Stimulated activated CD4-positive, alpha-beta T cell treated with anti-CD3 and anti-CD28 coated beads, Interleukin-15, amount 100 ng/mL, for 48 hours (primary cell): ENCODE data around the gene NMRK2.
"Not testable (repeated sequence)": the region's sequence is repeated elsewhere in the genome, so short reads cannot be mapped to it uniquely, and the experiment has no call there.

Source experiments
- DNase-seq, 2 donors: peaks; one replicate each; pipeline ENCODE4 v3.0.0-alpha.2; 2020; ENCODE audit warnings: low read depth in 2 of 2

Gene NMRK2, protein sequence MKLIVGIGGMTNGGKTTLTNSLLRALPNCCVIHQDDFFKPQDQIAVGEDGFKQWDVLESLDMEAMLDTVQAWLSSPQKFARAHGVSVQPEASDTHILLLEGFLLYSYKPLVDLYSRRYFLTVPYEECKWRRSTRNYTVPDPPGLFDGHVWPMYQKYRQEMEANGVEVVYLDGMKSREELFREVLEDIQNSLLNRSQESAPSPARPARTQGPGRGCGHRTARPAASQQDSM

GRCh38 chr19:3932931-3933810, at the start of gene NMRK2:
Gene NMRK2 (plus strand): TSS chr19:3933069. CDS start chr19:3933672, 603 bp downstream.
- DNase-seq = no peak

GRCh38 chr19:3890591-3890990, 42.3 kb upstream of the NMRK2 start:
- DNase-seq = no peak

GRCh38 chr19:3893509-3894179, 39.2 kb upstream of the NMRK2 start:
- DNase-seq = no peak

DNA sequence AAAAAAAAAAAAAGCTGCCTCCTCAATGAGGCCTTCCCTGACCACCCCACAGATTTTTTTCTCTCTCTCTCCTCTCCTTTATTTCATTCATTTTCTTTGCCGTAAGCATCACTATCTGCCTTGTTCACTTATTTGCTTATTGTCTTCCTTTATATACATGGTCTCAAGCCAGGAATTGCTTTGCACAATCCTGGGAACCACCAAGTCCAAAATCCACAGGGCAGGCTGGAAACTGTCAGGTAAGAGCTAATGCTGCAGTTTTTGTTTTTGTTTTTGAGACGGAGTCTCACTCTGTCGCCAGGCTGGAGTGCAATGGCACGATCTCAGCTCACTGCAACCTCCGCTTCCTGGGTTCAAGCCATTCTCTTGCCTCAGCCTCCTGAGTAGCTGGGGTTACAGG, 37.9 kb upstream of the NMRK2 start:
- not testable (repeated sequence) for DNase-seq

DNA sequence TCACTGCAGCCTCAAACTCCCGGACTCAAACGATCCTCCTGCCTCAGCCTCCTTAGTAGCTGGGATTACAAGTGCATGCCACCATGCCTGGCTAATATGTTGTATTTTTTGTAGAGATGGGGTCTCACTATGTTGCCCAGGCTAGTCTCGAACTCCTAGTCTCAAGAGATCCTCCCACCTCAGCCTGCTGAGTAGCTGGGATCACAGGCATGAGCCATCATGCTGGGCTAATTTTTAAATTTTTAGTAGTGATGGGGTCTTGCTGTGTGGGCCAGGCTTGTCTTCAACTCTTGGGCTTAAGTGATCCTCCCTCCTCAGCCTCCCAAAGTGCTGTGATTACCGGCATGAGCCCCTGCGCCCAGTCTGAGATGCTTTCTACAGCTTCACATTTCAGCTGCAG, 37.1 kb upstream of the NMRK2 start:
- no peak for DNase-seq

GRCh38 chr19:3897936-3898335, 34.9 kb upstream of the NMRK2 start:
- DNase-seq = no peak

DNA sequence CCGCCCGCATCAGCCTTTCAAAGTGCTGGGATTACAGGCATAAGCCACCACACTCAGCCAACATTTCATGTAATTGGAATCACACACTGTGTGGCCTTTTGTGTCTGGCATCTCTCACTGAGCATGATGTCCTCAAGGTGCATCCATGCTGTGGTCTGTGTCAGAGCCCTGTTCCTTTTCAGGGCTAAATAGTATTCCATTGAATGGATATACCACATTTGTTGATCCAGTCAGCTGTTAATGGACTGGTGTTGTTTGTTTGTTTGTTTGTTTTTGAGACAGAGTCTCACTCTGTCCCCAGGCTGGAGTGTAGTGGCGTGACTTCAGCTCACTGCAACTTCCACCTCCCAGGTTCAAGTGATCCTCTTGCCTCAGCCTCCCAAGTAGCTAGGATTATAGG, 34.4 kb upstream of the NMRK2 start:
- no peak for DNase-seq

- no peak for DNase-seq
Observed at GRCh38 chr19:3899531-3900294, 33.2 kb upstream of the NMRK2 start.

DNA sequence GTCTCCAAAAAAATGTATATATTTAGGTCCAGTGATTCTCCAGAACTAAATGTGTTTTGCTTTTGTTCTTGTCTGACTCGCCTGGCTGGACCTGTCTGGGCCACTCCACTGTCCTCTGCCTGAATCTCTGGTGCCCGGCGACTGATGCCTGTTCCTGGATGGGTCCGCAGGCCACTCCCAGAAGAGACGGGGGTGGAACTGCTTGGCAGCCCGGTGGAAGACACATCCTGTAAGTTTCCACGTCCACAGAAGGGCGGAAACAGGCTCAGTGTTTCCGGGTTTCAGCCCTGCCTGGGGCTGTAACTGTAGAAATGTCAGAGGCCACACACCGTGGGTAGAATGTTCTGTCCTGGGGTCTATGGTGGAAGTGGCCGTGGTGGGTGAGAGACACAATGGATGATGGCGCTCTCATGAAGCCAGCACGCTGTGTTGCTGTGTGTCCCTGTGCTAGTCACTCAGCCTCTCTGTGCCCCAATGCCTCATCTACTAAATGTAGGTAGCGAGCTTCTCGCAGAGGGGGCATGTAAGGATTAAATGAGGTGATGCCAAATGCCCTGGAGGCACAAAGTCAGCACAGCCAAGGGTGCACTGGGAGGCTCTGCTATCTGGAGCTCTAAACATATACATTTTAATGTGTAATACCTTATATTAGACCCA, 30.4 kb upstream of the NMRK2 start:
- no peak for DNase-seq

GRCh38 chr19:3904233-3904632, 28.6 kb upstream of the NMRK2 start:
- no peak for DNase-seq

DNA sequence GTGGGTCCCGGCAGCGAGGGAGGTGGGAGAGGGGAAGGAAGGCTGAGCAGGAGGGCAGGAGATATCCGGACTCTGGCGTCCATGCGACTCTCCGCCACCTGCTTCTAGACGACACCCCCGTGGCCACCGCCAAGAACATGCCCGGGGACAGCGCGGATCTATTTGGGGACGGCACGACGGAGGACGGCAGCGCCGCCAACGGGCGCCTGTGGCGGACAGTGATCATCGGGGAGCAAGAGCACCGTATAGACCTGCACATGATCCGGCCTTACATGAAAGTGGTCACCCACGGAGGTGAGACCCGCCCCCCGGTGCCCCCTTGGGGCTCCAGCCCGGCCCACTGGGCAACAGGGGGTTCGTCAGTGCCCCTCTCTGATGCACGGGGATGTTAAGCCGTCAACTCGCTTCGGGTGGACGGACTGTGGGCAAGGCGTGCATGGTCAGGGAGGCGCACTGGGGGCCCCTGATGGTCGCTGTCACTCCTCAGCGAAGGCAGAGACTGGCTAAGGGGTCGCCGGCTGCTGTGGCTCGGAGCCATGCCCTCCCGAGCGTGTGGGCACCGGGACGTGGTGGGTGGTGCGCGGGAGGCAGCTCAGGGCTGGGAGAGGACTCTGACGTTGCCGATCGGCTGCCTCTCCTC, 25.1 kb upstream of the NMRK2 start:
- no peak for DNase-seq

DNA sequence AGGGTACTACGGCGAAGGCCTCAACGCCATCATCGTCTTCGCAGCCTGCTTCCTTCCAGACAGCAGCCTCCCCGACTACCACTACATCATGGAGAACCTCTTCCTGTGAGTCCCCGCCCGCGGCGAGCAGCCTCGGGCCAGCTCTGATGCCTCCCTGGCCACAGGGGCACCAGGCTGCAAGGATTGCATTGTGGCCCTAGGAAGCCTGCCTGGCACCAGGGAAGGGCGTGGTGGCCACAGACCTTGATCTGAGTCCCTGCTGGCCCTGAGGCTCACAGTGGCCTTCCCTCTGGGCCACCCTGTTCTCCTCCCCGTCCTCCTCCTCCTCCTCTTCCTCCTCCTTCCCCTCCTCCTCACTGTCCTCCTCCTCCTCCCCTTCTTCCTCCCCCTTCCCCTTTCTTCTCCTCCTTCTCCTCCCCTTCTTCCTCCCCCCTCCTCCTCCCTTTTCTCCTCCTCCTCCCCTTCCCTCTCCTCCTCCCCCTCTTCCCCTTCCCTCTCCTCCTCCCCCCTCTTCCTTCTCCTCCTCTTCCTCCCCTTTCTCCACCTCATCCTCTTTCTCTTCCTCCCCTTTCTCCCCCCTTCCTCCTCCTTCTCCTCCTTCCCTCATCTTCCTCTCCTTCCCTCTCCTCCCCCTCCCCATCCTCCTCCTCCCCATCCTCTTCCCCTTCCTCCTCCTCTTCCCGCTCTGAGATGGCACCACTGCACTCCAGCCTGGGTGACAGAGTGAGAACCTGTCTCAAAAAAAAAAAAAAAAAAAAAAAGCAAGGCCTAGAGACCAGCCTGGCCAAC, 24.4 kb upstream of the NMRK2 start:
- DNase-seq = no peak

DNA sequence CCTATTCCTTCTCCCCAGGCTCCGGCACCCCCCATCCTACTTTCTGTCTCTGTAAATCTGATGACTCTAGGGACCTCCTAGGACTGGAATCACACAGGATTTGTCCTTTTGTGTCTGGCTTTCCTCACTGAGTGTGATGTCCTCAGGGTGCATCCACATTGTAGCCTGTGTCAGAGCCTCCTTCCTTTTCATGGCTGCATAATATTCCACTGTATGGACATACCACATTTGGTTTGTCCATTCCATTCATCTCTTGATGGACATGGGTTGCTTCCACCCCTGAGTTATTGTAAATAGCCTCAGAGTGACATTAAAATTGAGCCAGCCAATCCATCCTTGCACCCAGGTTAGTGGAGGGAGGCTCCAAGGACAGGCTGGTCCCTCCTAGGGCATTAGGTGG, 22.8 kb upstream of the NMRK2 start:
- DNase-seq = no peak

- DNase-seq = no peak
Observed at GRCh38 chr19:3914199-3914598, 18.7 kb upstream of the NMRK2 start.

DNA sequence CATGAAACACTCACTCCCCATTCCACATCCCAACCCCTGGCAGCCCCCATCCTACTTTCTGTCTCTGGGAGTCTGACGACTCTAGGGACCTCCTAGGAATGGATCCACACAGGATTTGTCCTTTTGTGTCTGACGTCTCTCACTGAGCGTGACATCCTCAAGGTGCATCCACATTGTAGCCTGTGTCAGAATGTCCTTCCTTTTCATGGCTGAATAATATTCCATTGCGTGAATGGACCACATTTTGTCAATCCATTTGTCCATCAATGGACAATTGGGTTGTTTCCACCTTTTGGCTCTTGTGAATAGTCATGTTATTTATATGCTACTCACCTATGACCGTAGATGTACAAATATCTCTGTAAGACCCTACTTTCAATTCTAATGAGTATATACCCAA, 16.8 kb upstream of the NMRK2 start:
- no peak for DNase-seq

DNA sequence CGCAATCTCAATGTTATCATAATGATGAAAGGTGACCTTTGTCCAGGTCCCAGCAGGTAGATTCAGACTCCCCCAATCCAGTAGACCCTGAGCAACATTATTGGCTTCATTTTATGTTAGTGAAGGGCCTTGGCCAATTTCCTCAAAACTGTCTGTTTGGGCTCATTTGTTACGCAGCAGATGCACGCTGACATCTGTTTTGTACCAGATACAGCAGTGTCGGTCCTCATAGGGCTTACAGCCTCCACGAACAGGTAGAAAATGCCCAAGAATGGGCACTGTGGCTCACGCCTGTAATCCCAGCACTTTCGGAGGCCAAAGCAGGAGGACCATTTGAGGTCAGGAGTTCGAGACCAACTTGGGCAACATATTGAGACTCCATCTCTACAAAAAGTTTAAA, 13.1 kb upstream of the NMRK2 start:
- DNase-seq = no peak

DNA sequence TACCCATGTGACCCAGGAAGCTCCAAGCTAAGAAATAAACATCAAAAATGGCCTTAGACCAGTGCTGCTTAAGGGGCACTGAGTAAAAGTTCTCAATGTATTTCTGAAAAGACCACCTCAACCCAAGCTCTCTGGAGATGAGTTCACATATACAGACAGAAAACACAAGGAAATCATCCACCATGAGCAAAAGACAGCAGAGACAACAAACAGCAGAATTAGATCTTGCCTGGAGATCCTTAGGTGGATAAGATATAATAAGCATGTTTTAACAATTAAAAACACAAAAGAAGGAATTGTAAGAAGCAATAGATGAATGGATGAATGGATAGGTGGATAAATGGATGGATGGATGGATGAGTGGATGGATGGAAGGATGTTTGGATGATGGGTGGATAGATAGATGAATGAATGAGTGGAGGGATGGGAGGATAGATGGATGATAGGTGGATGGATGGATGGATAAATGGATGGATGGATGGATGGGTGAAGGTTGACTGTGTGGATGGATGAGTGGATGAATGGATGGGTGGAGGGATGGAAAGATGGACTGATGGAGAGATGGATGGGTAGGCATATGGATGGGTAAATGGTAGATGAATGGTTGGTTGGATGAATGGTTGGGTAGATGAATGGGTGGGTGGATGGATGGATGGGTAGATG, 9.6 kb upstream of the NMRK2 start:
- no peak for DNase-seq

GRCh38 chr19:3923912-3924311, 9.0 kb upstream of the NMRK2 start:
- DNase-seq = no peak

GRCh38 chr19:3931041-3931440, 1.8 kb upstream of the NMRK2 start:
- no peak for DNase-seq
